Measurements from ENCODE around the gene ATP5F1D. TPM values are rescaled to one million over a fixed set of nuclear protein-coding genes. Genes with fewer than 3 reads are reported as not detected.

ATP5F1D gene
- total RNA-seq, 2 donors from 2014 or later = 156 to 157 TPM

DNA sequence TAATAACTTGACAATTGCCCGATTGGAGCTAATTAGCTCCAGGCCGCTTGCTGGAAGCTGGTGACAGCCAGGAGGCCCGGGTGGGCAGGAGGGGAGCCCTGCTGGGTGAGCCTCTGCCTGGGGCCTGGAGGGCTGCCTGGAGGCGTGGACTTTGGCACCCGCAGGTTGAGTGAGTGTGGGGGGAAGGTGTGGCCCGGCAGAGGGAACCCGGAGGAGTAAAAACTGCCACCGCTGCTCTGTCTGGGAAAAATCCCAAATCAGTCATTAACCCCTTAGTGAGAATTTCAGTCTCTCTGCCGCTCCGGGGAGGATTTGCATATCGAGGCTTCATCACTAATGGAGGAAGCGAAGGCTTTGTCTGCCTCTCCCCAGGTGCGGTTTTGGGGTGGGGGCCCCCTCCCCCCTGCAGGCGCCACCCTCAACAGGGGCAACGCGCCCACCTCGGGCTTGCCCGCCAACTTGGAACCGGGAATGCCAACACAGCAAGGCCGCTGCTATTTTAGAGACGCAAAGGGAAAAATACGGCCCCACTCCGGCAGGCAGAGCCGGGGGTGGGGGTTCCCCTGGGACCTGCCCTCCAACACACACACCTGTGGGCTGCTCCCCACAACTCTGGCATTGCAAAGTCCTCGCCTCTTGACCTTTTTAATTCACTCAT lies 50.3 kb downstream of the ATP5F1D start:
- intact Hi-C loops (cut with DNase I) = no loop called here
- no peak for TF ChIP-seq POLR2A (IDR thresholded peaks at IDR 0.05)
- TF ChIP-seq, protein P1, sequence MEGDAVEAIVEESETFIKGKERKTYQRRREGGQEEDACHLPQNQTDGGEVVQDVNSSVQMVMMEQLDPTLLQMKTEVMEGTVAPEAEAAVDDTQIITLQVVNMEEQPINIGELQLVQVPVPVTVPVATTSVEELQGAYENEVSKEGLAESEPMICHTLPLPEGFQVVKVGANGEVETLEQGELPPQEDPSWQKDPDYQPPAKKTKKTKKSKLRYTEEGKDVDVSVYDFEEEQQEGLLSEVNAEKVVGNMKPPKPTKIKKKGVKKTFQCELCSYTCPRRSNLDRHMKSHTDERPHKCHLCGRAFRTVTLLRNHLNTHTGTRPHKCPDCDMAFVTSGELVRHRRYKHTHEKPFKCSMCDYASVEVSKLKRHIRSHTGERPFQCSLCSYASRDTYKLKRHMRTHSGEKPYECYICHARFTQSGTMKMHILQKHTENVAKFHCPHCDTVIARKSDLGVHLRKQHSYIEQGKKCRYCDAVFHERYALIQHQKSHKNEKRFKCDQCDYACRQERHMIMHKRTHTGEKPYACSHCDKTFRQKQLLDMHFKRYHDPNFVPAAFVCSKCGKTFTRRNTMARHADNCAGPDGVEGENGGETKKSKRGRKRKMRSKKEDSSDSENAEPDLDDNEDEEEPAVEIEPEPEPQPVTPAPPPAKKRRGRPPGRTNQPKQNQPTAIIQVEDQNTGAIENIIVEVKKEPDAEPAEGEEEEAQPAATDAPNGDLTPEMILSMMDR (IDR thresholded peaks at IDR 0.05) = no peak
- 61% methylated on average over 11 to 25 of the region's 25 CpGs for WGBS, 2 donors
- H3K4me1 ChIP-seq = peaks cover 31% of the 10 kb centered on the region
- ATAC-seq (no peak), DNase-seq (no peak)
- H3K36me3 ChIP-seq (replicated peaks in 1 of 2; ENCODE audit: insufficient read depth in 1 of 2, low read depth in 2 of 2) = no peaks in the 10 kb centered on the region
- no peak overlapping the region for H3K27ac ChIP-seq
- peaks cover 0 to 57% of the 10 kb centered on the region in 2 donors for H3K27me3 ChIP-seq
- no peak overlapping the region for H3K4me3 ChIP-seq
- H3K9me3 ChIP-seq = no peaks in the 10 kb centered on the region

DNA sequence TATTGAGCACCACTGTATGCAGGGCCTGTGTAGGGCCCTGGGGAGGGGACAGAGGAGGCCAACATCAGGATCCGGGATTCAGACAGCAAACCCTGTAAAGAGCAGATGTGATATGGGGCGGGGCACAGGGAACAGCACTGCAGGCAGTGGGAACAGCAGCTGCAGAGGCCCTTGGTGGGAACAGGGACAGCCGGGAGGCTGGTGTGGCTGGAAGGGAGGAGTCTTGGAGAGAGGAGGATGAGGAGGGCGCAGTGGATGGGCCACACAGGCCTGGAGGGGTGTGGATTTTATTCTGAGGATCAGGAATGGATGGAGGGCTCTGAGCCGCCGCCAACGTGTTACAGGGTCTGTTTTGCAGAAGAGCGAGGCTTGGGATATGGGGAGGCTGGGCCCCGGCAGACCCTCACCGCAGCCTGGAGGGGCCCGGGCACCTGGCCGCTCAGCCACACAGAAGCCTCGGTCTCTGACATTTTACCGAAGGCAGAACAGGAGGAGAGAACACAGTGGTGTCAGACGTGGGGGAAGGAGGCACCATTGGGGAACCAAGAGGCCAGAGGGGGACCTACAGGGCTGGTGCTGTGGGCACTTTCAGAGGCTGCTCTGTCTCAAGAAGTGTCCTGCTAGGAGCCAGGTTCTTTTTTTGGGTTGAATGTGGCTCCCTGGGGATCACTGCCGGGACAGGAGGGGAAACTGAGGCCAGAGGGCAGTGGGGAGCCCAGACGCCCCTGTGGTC lies 51.0 kb downstream of the ATP5F1D start:
- 82% methylated on average over 16 to 17 of the region's 17 CpGs for WGBS, 2 donors
- Histone ChIP-seq H3K4me1 (peaks cover 24% of the 10 kb centered on the region), H3K9me3 (no peaks in the 10 kb centered on the region), H3K27me3 (peaks cover 0 to 50% of the 10 kb centered on the region in 2 donors), H3K27ac (no peak overlapping the region), H3K4me3 (no peak overlapping the region), H3K36me3 (replicated peaks in 1 of 2; ENCODE audit: insufficient read depth in 1 of 2, low read depth in 2 of 2) (no peaks in the 10 kb centered on the region)
- intact Hi-C loops (cut with DNase I) = no loop called here
- TF ChIP-seq, protein P1 (IDR thresholded peaks at IDR 0.05) = no peak
- no peak for TF ChIP-seq POLR2A (IDR thresholded peaks at IDR 0.05)
- DNase-seq (no peak), ATAC-seq (no peak)

DNA sequence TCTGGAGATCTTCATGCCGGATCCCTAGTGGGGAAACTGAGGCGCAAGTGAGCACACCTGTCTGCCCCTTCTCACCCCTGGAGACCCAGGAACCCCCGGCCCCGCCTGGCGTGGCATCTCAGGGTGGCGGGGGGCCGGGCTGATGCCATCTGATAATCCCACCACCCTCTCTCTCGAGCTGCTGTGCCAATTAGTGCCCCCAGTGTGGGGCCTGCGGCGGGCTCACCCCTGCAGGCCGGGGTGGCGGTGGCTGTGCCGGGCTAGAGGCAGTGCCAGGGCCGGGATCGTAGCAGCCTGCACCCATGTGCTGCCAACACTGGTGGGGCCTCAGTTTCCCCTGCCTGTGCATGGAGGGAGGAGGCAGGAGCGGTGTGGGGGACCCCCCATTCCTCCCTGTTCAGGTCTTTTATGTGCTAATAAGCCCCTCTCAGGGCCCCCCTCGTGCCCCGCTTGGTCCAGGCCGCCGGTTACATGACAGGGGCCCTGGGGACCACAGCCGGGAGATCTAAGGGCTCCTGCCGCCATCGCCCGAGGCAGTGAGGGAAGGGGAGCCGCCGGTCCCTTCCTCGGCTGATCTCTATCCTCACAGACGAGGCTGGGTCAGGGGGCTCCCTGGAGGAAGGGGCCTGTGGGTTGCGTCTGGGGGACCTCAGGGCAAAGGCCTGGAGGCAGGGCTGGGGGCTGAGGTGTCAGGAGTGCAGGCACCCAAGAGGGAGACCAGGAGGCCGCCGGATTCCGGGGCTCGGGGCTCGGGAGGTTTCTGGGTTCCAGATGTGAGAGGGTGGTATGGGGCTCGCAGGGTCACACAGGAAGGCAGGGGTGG lies 52.4 kb downstream of the ATP5F1D start:
- no peak for ATAC-seq
- WGBS, 2 donors = 54 to 79% methylated on average over 13 to 32 of the region's 35 CpGs
- TF ChIP-seq, protein P1 (IDR thresholded peaks at IDR 0.05) = no peak
- no peak for TF ChIP-seq POLR2A (IDR thresholded peaks at IDR 0.05)
- no peak overlapping the region for H3K4me3 ChIP-seq
- intact Hi-C loops (cut with DNase I) = no loop called here
- H3K36me3 ChIP-seq (replicated peaks in 1 of 2; ENCODE audit: insufficient read depth in 1 of 2, low read depth in 2 of 2) = no peaks in the 10 kb centered on the region
- peaks cover 0 to 44% of the 10 kb centered on the region in 2 donors for H3K27me3 ChIP-seq
- H3K27ac ChIP-seq = no peak overlapping the region
- DNase-seq = no peak
- H3K9me3 ChIP-seq = no peaks in the 10 kb centered on the region
- H3K4me1 ChIP-seq = peaks cover 14% of the 10 kb centered on the region

Other genes starting within 250 kb of the ATP5F1D start
- under 1 TPM in 1 of 2 donors, not detected in 1; 0.26 TPM for gene GRIN3B, start 241.3 kb upstream of the ATP5F1D start, total RNA-seq
- gene TMEM259, start 220.6 kb upstream of the ATP5F1D start, total RNA-seq = 100 to 1,000 TPM; 142 to 306 TPM
- not detected for gene RNU6-2, start 220.2 kb upstream of the ATP5F1D start, total RNA-seq
- 10 to 100 TPM; 30.7 to 42.5 TPM for gene CNN2, start 215.1 kb upstream of the ATP5F1D start, total RNA-seq
- gene ABCA7, start 201.6 kb upstream of the ATP5F1D start, total RNA-seq = 10 to 100 TPM; 33.7 to 87.3 TPM
- gene ARHGAP45, start 174.6 kb upstream of the ATP5F1D start, total RNA-seq = 10 to 100 TPM; 13.2 to 23.4 TPM
- gene POLR2E, start 146.4 kb upstream of the ATP5F1D start, total RNA-seq = 10 to 100 TPM; 24.9 to 78.1 TPM
- gene GPX4, start 137.8 kb upstream of the ATP5F1D start, total RNA-seq = 100 to 1,000 TPM; 152 to 157 TPM
- gene SBNO2, start 67.5 kb upstream of the ATP5F1D start, total RNA-seq = 10 to 100 TPM; 14.0 to 30.7 TPM
- 10 to 100 TPM; 49.0 to 68.6 TPM for gene STK11, start 36.0 kb upstream of the ATP5F1D start, total RNA-seq
- gene CBARP, start 3.7 kb upstream of the ATP5F1D start, total RNA-seq = under 1 TPM; 0.33 to 0.78 TPM
- 10 to 100 TPM; 36.3 to 43.5 TPM for gene MIDN, start 6.8 kb downstream of the ATP5F1D start, total RNA-seq
- gene CIRBP, start 27.6 kb downstream of the ATP5F1D start, total RNA-seq = 100 to 1,000 TPM; 582 to 630 TPM
- 10 to 100 TPM; 48.0 to 63.9 TPM for gene FAM174C, start 33.8 kb downstream of the ATP5F1D start, total RNA-seq
- not detected for gene EFNA2, start 44.1 kb downstream of the ATP5F1D start, total RNA-seq
- 10 to 100 TPM; 59.9 to 87.7 TPM for gene NDUFS7, start 142.2 kb downstream of the ATP5F1D start, total RNA-seq
- gene GAMT, start 159.8 kb downstream of the ATP5F1D start, total RNA-seq = 100 to 1,000 TPM in 1 of 2 donors, 10 to 100 TPM in 1; 70.2 to 129 TPM
- gene DAZAP1, start 165.8 kb downstream of the ATP5F1D start, total RNA-seq = 10 to 100 TPM; 25.4 to 63.3 TPM
- 1,000 to 10,000 TPM; 2,008 to 2,166 TPM for gene RPS15, start 196.6 kb downstream of the ATP5F1D start, total RNA-seq
- gene APC2, start 208.4 kb downstream of the ATP5F1D start, total RNA-seq = under 1 TPM in 1 of 2 donors, not detected in 1; 0.26 TPM
- 10 to 100 TPM; 26.7 to 31.4 TPM for gene C19orf25, start 237.5 kb downstream of the ATP5F1D start, total RNA-seq
- 10 to 100 TPM in 1 of 2 donors, 1 to 10 TPM in 1; 5.2 to 10.9 TPM for gene PCSK4, start 248.6 kb downstream of the ATP5F1D start, total RNA-seq
- gene REEP6, start 249.4 kb downstream of the ATP5F1D start, total RNA-seq = 10 to 100 TPM in 1 of 2 donors, 1 to 10 TPM in 1; 6.9 to 16.6 TPM

All from body of pancreas (tissue), 4 donors.